Bronchial epithelial cell (primary cell): ENCODE data around the gene RNGTT. TPM values are rescaled to one million over a fixed set of nuclear protein-coding genes. Genes with fewer than 3 reads are reported as not detected.

ENCODE experiments used
- DNase-seq: peaks from one replicate; pipeline ENCODE4 v3.0.0-alpha.2; 2010; ENCODE audit warnings: low read depth
- FAIRE-seq: peaks from 2 replicates; lab custom pipeline; 2011; peaks lifted over from hg19 to GRCh38; lab: Jason Lieb, UNC
- H3K27me3 ChIP-seq: 2 replicates; pipeline ENCODE4 v1.5.1; 2011; ENCODE audit warnings: low read length; ENCODE audit not compliant: control insufficient read depth, insufficient read depth
- H3K36me3 ChIP-seq: 2 replicates; pipeline ENCODE4 v1.5.1; 2011; ENCODE audit warnings: low read length; ENCODE audit not compliant: control insufficient read depth, insufficient read depth
- H3K4me3 ChIP-seq: 2 replicates; pipeline ENCODE4 v1.5.1; 2011; ENCODE audit warnings: mild to moderate bottlenecking, low read depth, low read length, control low read depth
- CTCF ChIP-seq: IDR thresholded peaks from 2 replicates; pipeline ENCODE4 v1.5.1; 2011; ENCODE audit warnings: mild to moderate bottlenecking, moderate library complexity, low read length, control low read depth, inconsistent platforms; ENCODE audit not compliant: insufficient read depth, severe bottlenecking
- total RNA-seq: library from RNA; depleted of rRNA; stranded (reverse); fragments of >200 nt; gene quantifications from 2 replicates; pipeline ENCODE4 v1.2.1, GENCODE V29; 2014

The RNGTT gene
- total RNA-seq, 1 donor from 2014 or later = 20.8 TPM

- H3K27me3 ChIP-seq = no peaks in the 10 kb centered on the region
- DNase-seq = no peak
- no peak for TF ChIP-seq CTCF
- H3K36me3 ChIP-seq = no peaks in the 10 kb centered on the region
- H3K4me3 ChIP-seq = no peak overlapping the region
- no peak for FAIRE-seq
These were observed 388.8 kb downstream of the RNGTT start for GRCh38 chr6:88574651-88575050.

GRCh38 chr6:88574031-88574430, 389.4 kb downstream of the RNGTT start:
- FAIRE-seq (no peak), DNase-seq (no peak)
- H3K27me3 ChIP-seq = no peaks in the 10 kb centered on the region
- no peaks in the 10 kb centered on the region for H3K36me3 ChIP-seq
- no peak for TF ChIP-seq CTCF
- no peak overlapping the region for H3K4me3 ChIP-seq

GRCh38 chr6:88573561-88573960, 389.9 kb downstream of the RNGTT start:
- no peaks in the 10 kb centered on the region for H3K36me3 ChIP-seq
- no peak overlapping the region for H3K4me3 ChIP-seq
- H3K27me3 ChIP-seq = no peaks in the 10 kb centered on the region
- DNase-seq = no peak
- no peak for FAIRE-seq
- TF ChIP-seq CTCF = no peak

GRCh38 chr6:88572449-88573139, 390.8 kb downstream of the RNGTT start:
- Histone ChIP-seq H3K36me3 (no peaks in the 10 kb centered on the region), H3K27me3 (no peaks in the 10 kb centered on the region), H3K4me3 (no peak overlapping the region)
- FAIRE-seq (no peak), DNase-seq (no peak)
- TF ChIP-seq CTCF = no peak

GRCh38 chr6:88569959-88570358, 393.5 kb downstream of the RNGTT start:
- TF ChIP-seq CTCF = no peak
- no peak overlapping the region for H3K4me3 ChIP-seq
- H3K36me3 ChIP-seq = no peaks in the 10 kb centered on the region
- FAIRE-seq (no peak), DNase-seq (no peak)
- H3K27me3 ChIP-seq = no peaks in the 10 kb centered on the region

- H3K36me3 ChIP-seq = no peaks in the 10 kb centered on the region
- DNase-seq (no peak), FAIRE-seq (no peak)
- no peak for TF ChIP-seq CTCF
- no peak overlapping the region for H3K4me3 ChIP-seq
- no peaks in the 10 kb centered on the region for H3K27me3 ChIP-seq
These were observed 395.7 kb downstream of the RNGTT start for GRCh38 chr6:88567696-88568095.
